Measurements from ENCODE around the gene PTPRT. TPM values are rescaled to one million over a fixed set of nuclear protein-coding genes. Genes with fewer than 3 reads are reported as not detected.
A peak's percentile ranks its signal among the peaks of the same experiment; 100 is the strongest.

Gene PTPRT
- total RNA-seq, 1 donor: 0.72 TPM

GRCh38 chr20:42556575-42556974 is 633.1 kb downstream of the PTPRT start:
- no peak for DNase-seq (ENCODE audit: low read depth)
- no peak overlapping the region for H3K4me3 ChIP-seq (ENCODE audit: low read depth, low read length)
- no peak for TF ChIP-seq CTCF (IDR thresholded peaks at IDR 0.05; ENCODE audit: insufficient read depth, low read length)

GRCh38 chr20:42553374-42553773 is 636.3 kb downstream of the PTPRT start:
- DNase-seq (ENCODE audit: low read depth): no peak
- TF ChIP-seq CTCF (IDR thresholded peaks at IDR 0.05; ENCODE audit: insufficient read depth, low read length): no peak
- no peak overlapping the region for H3K4me3 ChIP-seq (ENCODE audit: low read depth, low read length)

GRCh38 chr20:42549496-42549895 is 640.2 kb downstream of the PTPRT start:
- DNase-seq (ENCODE audit: low read depth): no peak
- H3K4me3 ChIP-seq (ENCODE audit: low read depth, low read length): no peak overlapping the region
- TF ChIP-seq CTCF (IDR thresholded peaks at IDR 0.05; ENCODE audit: insufficient read depth, low read length): no peak

- no peak for DNase-seq (ENCODE audit: low read depth)
- no peak overlapping the region for H3K4me3 ChIP-seq (ENCODE audit: low read depth, low read length)
- TF ChIP-seq CTCF (IDR thresholded peaks at IDR 0.05; ENCODE audit: insufficient read depth, low read length): no peak
Measured at GRCh38 chr20:42544926-42545325, 644.8 kb downstream of the PTPRT start.

- DNase-seq (ENCODE audit: low read depth): no peak
- H3K4me3 ChIP-seq (ENCODE audit: low read depth, low read length): no peak overlapping the region
- no peak for TF ChIP-seq CTCF (IDR thresholded peaks at IDR 0.05; ENCODE audit: insufficient read depth, low read length)
Measured at GRCh38 chr20:42532831-42533230, 656.9 kb downstream of the PTPRT start.

GRCh38 chr20:42531508-42531961 is 658.2 kb downstream of the PTPRT start:
- TF ChIP-seq CTCF (IDR thresholded peaks at IDR 0.05; ENCODE audit: insufficient read depth, low read length): no peak
- DNase-seq (ENCODE audit: low read depth): no peak
- no peak overlapping the region for H3K4me3 ChIP-seq (ENCODE audit: low read depth, low read length)

- DNase-seq (ENCODE audit: low read depth): peak; percentile 0
- no peak overlapping the region for H3K4me3 ChIP-seq (ENCODE audit: low read depth, low read length)
- TF ChIP-seq CTCF (IDR thresholded peaks at IDR 0.05; ENCODE audit: insufficient read depth, low read length): peak; percentile 7
Measured at GRCh38 chr20:42530855-42531448, 658.8 kb downstream of the PTPRT start.
